ENCODE measurements around the gene FAF1.
"Not testable (repeated sequence)": the region's sequence is repeated elsewhere in the genome, so short reads cannot be mapped to it uniquely, and the experiment has no call there.

- TF ChIP-seq EZH2 (IDR thresholded peaks at IDR 0.05); POLR2AphosphoS5 (IDR thresholded peaks at IDR 0.05; ENCODE audit: borderline replicate concordance, low read depth, low read length); FOXP2 (optimal IDR thresholded peaks at IDR 0.05; ENCODE audit: control extremely low read depth, extremely low read length, insufficient read depth): not testable (repeated sequence)
These were observed 39.3 kb upstream of the FAF1 start for GRCh38 chr1:50999375-50999774.

All from SK-N-MC (cell line).